Measurements from ENCODE around the gene TNFRSF1A. TPM values are rescaled to one million over a fixed set of nuclear protein-coding genes. Genes with fewer than 3 reads are reported as not detected.

TNFRSF1A gene
- total RNA-seq, 4 donors from 2014 or later: 121 to 190 (median 134) TPM

- TF ChIP-seq CTCF (IDR thresholded peaks at IDR 0.05): no peak
- TF ChIP-seq POLR2A (IDR thresholded peaks at IDR 0.05): no peak
- 79 to 80% methylated on average over 2 to 3 of the region's 14 CpGs for WGBS, 2 donors
- Histone ChIP-seq H3K4me1 (peaks cover 9 to 62% (median 17%) of the 10 kb centered on the region in 3 donors), H3K27ac (peak overlapping the region; percentile 59 to 98 (median 81)), H3K36me3 (peaks cover 0 to 60% (median 0%) of the 10 kb centered on the region in 3 donors), H3K27me3 (no peaks in the 10 kb centered on the region), H3K9me3 (no peaks in the 10 kb centered on the region), H3K4me3 (no peak overlapping the region)
- DNase-seq: no peak
- intact Hi-C loops (cut with DNase I): no loop called here
These were observed 20.0 kb upstream of the TNFRSF1A start for GRCh38 chr12:6361834-6362233.

- Histone ChIP-seq H3K27ac (peak overlapping the region; percentile 59 to 98 (median 78)), H3K4me1 (peaks cover 9 to 52% (median 16%) of the 10 kb centered on the region in 3 donors), H3K9me3 (no peaks in the 10 kb centered on the region), H3K27me3 (no peaks in the 10 kb centered on the region), H3K36me3 (peaks cover 0 to 70% (median 0%) of the 10 kb centered on the region in 3 donors), H3K4me3 (no peak overlapping the region)
- 57 to 60% methylated on average over 10 of the region's 11 CpGs for WGBS, 2 donors
- no peak for DNase-seq
- TF ChIP-seq POLR2A (IDR thresholded peaks at IDR 0.05) (no peak), CTCF (IDR thresholded peaks at IDR 0.05) (no peak)
- intact Hi-C loops (cut with DNase I): no loop called here
These were observed 19.0 kb upstream of the TNFRSF1A start for GRCh38 chr12:6360578-6361490.

GRCh38 chr12:6360080-6360571, 18.2 kb upstream of the TNFRSF1A start:
- Histone ChIP-seq H3K27me3 (no peaks in the 10 kb centered on the region), H3K4me1 (peaks cover 9 to 47% (median 16%) of the 10 kb centered on the region in 3 donors), H3K27ac (peak overlapping the region in 2 of 4 donors; percentile 97 to 98), H3K9me3 (no peaks in the 10 kb centered on the region), H3K36me3 (peaks cover 0 to 77% (median 4%) of the 10 kb centered on the region in 3 donors), H3K4me3 (no peak overlapping the region)
- WGBS, 2 donors: 78 to 81% methylated on average over 6 to 7 of the region's 7 CpGs
- intact Hi-C loops (cut with DNase I): no loop called here
- no peak for DNase-seq
- no peak for TF ChIP-seq CTCF (IDR thresholded peaks at IDR 0.05)
- no peak for TF ChIP-seq POLR2A (IDR thresholded peaks at IDR 0.05)

GRCh38 chr12:6358881-6359280, 17.0 kb upstream of the TNFRSF1A start:
- H3K4me1 ChIP-seq: peaks cover 9 to 35% (median 12%) of the 10 kb centered on the region in 3 donors
- intact Hi-C loops (cut with DNase I): no loop called here
- TF ChIP-seq POLR2A (IDR thresholded peaks at IDR 0.05): no peak
- TF ChIP-seq CTCF (IDR thresholded peaks at IDR 0.05): no peak
- DNase-seq: no peak
- no peak overlapping the region for H3K4me3 ChIP-seq
- H3K9me3 ChIP-seq: no peaks in the 10 kb centered on the region
- no peak overlapping the region for H3K27ac ChIP-seq
- 71 to 72% methylated on average over 1 of the region's 1 CpG for WGBS, 2 donors
- H3K27me3 ChIP-seq: no peaks in the 10 kb centered on the region
- peaks cover 0 to 90% (median 4%) of the 10 kb centered on the region in 3 donors for H3K36me3 ChIP-seq

- Histone ChIP-seq H3K27me3 (no peaks in the 10 kb centered on the region), H3K36me3 (peaks cover 0 to 97% (median 4%) of the 10 kb centered on the region in 3 donors), H3K4me3 (no peak overlapping the region), H3K27ac (no peak overlapping the region), H3K9me3 (no peaks in the 10 kb centered on the region), H3K4me1 (peaks cover 6 to 25% (median 9%) of the 10 kb centered on the region in 3 donors)
- TF ChIP-seq POLR2A (IDR thresholded peaks at IDR 0.05): no peak
- TF ChIP-seq CTCF (IDR thresholded peaks at IDR 0.05): no peak
- WGBS, 2 donors: 78 to 86% methylated on average over 5 of the region's 5 CpGs
- intact Hi-C loops (cut with DNase I): no loop called here
- no peak for DNase-seq
These were observed 14.5 kb upstream of the TNFRSF1A start for GRCh38 chr12:6356374-6356820.

All from esophagus squamous epithelium (tissue), 5 donors.